ENCODE measurements around the gene MRPS14. TPM values are rescaled to one million over a fixed set of nuclear protein-coding genes. Genes with fewer than 3 reads are reported as not detected.
A peak's percentile ranks its signal among the peaks of the same experiment; 100 is the strongest.

Gene MRPS14
- total RNA-seq, 1 donor from 2014 or later = 14.7 TPM

- H3K9me3 ChIP-seq = no peaks in the 10 kb centered on the region
- H3K27me3 ChIP-seq = no peaks in the 10 kb centered on the region
- peak overlapping the region; percentile 84 for H3K27ac ChIP-seq
- no peaks in the 10 kb centered on the region for H3K36me3 ChIP-seq
- intact Hi-C loops (cut with DNase I) = no loop called here
- H3K4me3 ChIP-seq = peak overlapping the region; percentile 17 to 37
- TF ChIP-seq POLR2AphosphoS5 (IDR thresholded peaks at IDR 0.05; ENCODE audit: insufficient read depth in 1 of 2, low read depth in 1 of 2) = no peak
- TF ChIP-seq POLR2A (IDR thresholded peaks at IDR 0.05) = no peak
- no peak for TF ChIP-seq CTCF (IDR thresholded peaks at IDR 0.05)
- peaks cover 54% of the 10 kb centered on the region for H3K4me1 ChIP-seq
- DNase-seq (ENCODE audit: extremely low spot score in 2 of 2) = no peak
These were observed 57.7 kb downstream of the MRPS14 start for GRCh38 chr1:174965362-174966007.

- H3K27me3 ChIP-seq = no peaks in the 10 kb centered on the region
- TF ChIP-seq CTCF (IDR thresholded peaks at IDR 0.05) (no peak), POLR2A (IDR thresholded peaks at IDR 0.05) (no peak), POLR2AphosphoS5 (IDR thresholded peaks at IDR 0.05; ENCODE audit: insufficient read depth in 1 of 2, low read depth in 1 of 2) (no peak)
- H3K9me3 ChIP-seq = no peaks in the 10 kb centered on the region
- H3K36me3 ChIP-seq = no peaks in the 10 kb centered on the region
- intact Hi-C loops (cut with DNase I) = no loop called here
- no peak for DNase-seq (ENCODE audit: extremely low spot score in 2 of 2)
- H3K4me3 ChIP-seq = peak overlapping the region; percentile 17 to 37
- H3K4me1 ChIP-seq = peaks cover 54% of the 10 kb centered on the region
- peak overlapping the region; percentile 84 for H3K27ac ChIP-seq
These were observed 58.3 kb downstream of the MRPS14 start for GRCh38 chr1:174964972-174965361.

GRCh38 chr1:174964261-174964971 is 58.8 kb downstream of the MRPS14 start:
- intact Hi-C loops (cut with DNase I) = no loop called here
- DNase-seq (ENCODE audit: extremely low spot score in 2 of 2) = no peak

GRCh38 chr1:174963529-174964125 is 59.6 kb downstream of the MRPS14 start:
- intact Hi-C loops (cut with DNase I) = no loop called here
- DNase-seq (ENCODE audit: extremely low spot score in 2 of 2) = no peak
- Histone ChIP-seq H3K9me3 (no peaks in the 10 kb centered on the region), H3K4me1 (peaks cover 54% of the 10 kb centered on the region), H3K27me3 (no peaks in the 10 kb centered on the region), H3K27ac (peak overlapping the region; percentile 84), H3K4me3 (peak overlapping the region in 1 of 2 donors; percentile 37), H3K36me3 (no peaks in the 10 kb centered on the region)
- TF ChIP-seq POLR2A (IDR thresholded peaks at IDR 0.05) (no peak), CTCF (IDR thresholded peaks at IDR 0.05) (no peak), POLR2AphosphoS5 (IDR thresholded peaks at IDR 0.05; ENCODE audit: insufficient read depth in 1 of 2, low read depth in 1 of 2) (no peak)

More at GRCh38 chr1:174964261-174964971, 58.8 kb downstream of the MRPS14 start:
- TF ChIP-seq POLR2AphosphoS5 (IDR thresholded peaks at IDR 0.05; ENCODE audit: insufficient read depth in 1 of 2, low read depth in 1 of 2) (peak in 1 of 2 donors; percentile 82), CTCF (IDR thresholded peaks at IDR 0.05) (no peak), POLR2A (IDR thresholded peaks at IDR 0.05) (no peak)
- no peaks in the 10 kb centered on the region for H3K9me3 ChIP-seq
- H3K27me3 ChIP-seq = no peaks in the 10 kb centered on the region
- H3K4me3 ChIP-seq = peak overlapping the region in 1 of 2 donors; percentile 37
- peak overlapping the region; percentile 84 for H3K27ac ChIP-seq
- H3K36me3 ChIP-seq = no peaks in the 10 kb centered on the region
- H3K4me1 ChIP-seq = peaks cover 54% of the 10 kb centered on the region

Small RNA genes lying within 50 kb of the gene (small RNA-seq; reads per million reads assigned to genes)
- gene RF00019 (not detected), gene RNU6-307P (not detected)

Other genes with a start within 250 kb of the MRPS14 start
- gene CACYBP, start 23.5 kb downstream of the MRPS14 start, total RNA-seq = 60.9 TPM
- gene TNN, start 44.4 kb upstream of the MRPS14 start, total RNA-seq = not detected
- 38.5 TPM for gene KIAA0040, start 169.4 kb upstream of the MRPS14 start, total RNA-seq